ENCODE measurements around the gene SEC16B.

- TF ChIP-seq, protein P1, sequence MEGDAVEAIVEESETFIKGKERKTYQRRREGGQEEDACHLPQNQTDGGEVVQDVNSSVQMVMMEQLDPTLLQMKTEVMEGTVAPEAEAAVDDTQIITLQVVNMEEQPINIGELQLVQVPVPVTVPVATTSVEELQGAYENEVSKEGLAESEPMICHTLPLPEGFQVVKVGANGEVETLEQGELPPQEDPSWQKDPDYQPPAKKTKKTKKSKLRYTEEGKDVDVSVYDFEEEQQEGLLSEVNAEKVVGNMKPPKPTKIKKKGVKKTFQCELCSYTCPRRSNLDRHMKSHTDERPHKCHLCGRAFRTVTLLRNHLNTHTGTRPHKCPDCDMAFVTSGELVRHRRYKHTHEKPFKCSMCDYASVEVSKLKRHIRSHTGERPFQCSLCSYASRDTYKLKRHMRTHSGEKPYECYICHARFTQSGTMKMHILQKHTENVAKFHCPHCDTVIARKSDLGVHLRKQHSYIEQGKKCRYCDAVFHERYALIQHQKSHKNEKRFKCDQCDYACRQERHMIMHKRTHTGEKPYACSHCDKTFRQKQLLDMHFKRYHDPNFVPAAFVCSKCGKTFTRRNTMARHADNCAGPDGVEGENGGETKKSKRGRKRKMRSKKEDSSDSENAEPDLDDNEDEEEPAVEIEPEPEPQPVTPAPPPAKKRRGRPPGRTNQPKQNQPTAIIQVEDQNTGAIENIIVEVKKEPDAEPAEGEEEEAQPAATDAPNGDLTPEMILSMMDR (IDR thresholded peaks at IDR 0.05; ENCODE audit: low read depth, low read length, poor library complexity, severe bottlenecking) = no peak
- no peak for TF ChIP-seq EZH2phosphoT487 (IDR thresholded peaks at IDR 0.05; ENCODE audit: borderline replicate concordance, low read length)
Observed at GRCh38 chr1:177912991-177913390, 56.9 kb downstream of the SEC16B start.

Data from DOHH2 (cell line).